Gastroesophageal sphincter (tissue), 3 donors: ENCODE results near the gene TSPEAR.

Experiments
- EP300 ChIP-seq: sonication (generic); formaldehyde crosslinking; IDR thresholded peaks from one replicate; pipeline ENCODE4 v1.6.1; 2017; ENCODE audit warnings: antibody characterized with exemption, mild to moderate bottlenecking
- POLR2AphosphoS5 ChIP-seq: sonication (generic); formaldehyde crosslinking; IDR thresholded peaks from one replicate; pipeline ENCODE4 v1.6.1; 2017; ENCODE audit warnings: antibody characterized with exemption
- TF ChIP-seq, protein P1 (sequence below), 4 experiments: fragments of 200-600 bp in 2 of 4; fragments of 450-650 bp in 2 of 4; sonication (generic) in 1 of 4; IDR thresholded peaks; one replicate each; pipeline ENCODE4 v1.5.1; 2017 to 2019; ENCODE audit warnings: antibody characterized with exemption in 4 of 4, mild to moderate bottlenecking in 2 of 4, moderate library complexity in 2 of 4

DNA sequence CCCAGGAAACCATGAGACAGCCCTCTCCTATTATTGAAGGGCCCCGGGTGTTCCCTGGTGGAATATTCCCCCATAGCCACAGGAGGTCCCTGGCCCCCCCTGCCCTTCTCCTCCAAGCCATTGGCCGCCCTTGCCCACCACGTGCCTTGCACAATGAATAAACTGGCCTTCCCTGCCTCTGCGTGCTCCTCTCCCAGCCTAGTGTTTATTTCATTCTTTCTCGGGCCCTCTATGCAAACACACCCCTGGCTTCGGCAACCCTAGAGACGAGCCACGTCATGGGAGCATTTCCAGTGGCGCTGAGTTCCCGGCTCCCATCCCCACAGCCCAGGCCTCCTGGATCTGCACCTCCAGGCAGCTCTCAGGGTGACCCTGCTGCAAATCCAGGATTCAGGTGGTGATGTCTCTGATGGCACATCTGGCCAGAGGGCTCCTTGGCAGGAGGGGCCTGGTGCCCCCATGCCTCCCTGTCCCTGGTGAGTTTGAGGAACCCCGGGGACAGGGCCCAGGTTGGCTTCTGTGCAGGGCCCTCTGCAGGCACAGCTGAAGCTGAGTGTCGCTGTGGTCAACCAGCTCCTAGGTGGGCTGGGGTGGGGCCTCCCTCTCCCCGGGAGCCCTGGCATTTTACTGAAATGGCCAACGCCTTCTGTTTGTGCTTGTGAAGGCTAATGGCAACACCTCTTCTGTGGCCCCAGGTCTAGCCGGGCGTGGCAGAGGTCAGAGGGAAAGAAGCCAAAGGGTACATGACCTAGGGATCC lies 8.2 kb downstream of the TSPEAR start:
- no peak for TF ChIP-seq POLR2AphosphoS5
- TF ChIP-seq, protein P1, sequence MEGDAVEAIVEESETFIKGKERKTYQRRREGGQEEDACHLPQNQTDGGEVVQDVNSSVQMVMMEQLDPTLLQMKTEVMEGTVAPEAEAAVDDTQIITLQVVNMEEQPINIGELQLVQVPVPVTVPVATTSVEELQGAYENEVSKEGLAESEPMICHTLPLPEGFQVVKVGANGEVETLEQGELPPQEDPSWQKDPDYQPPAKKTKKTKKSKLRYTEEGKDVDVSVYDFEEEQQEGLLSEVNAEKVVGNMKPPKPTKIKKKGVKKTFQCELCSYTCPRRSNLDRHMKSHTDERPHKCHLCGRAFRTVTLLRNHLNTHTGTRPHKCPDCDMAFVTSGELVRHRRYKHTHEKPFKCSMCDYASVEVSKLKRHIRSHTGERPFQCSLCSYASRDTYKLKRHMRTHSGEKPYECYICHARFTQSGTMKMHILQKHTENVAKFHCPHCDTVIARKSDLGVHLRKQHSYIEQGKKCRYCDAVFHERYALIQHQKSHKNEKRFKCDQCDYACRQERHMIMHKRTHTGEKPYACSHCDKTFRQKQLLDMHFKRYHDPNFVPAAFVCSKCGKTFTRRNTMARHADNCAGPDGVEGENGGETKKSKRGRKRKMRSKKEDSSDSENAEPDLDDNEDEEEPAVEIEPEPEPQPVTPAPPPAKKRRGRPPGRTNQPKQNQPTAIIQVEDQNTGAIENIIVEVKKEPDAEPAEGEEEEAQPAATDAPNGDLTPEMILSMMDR (IDR thresholded peaks at IDR 0.05): no peak
- no peak for TF ChIP-seq EP300
